GM12878 (cell line): ENCODE results near the gene TTC4. TPM values are rescaled to one million over a fixed set of nuclear protein-coding genes. Genes with fewer than 3 reads are reported as not detected.

Experiments used
- ATAC-seq: fragments of 200-7000 bp; cut with Tn5 transposase; 3 replicates; pipeline ENCODE4 v1.9.1; 2020; ENCODE audit warnings: mild to moderate bottlenecking, moderate library complexity
- BruUV-seq: library from RNA; stranded (reverse); fragments of 400-500 nt; replicated peaks from 2 replicates; lab custom pipeline; 2021; lab: Mats Ljungman, UMichigan
- CTCF ChIA-PET: fragments of 300-600 bp; sonication (Branson Sonifier 250); formaldehyde crosslinking; extraction: SDS; loops from one replicate; lab custom pipeline; 2021; ENCODE audit warnings: inconsistent platforms; lab: Yijun Ruan, JAX
- POLR2A ChIA-PET: fragments of 350-600 bp; formaldehyde crosslinking; extraction: SDS; loops from one replicate; lab custom pipeline; 2021; ENCODE audit warnings: inconsistent platforms; lab: Charles Lee
- RAD21 ChIA-PET: fragments of 300-600 bp; sonication (Branson Sonifier 250); formaldehyde crosslinking; loops from one replicate; lab custom pipeline; 2023; ENCODE audit warnings: antibody characterized with exemption; ENCODE audit not compliant: unreplicated experiment; lab: Charles Lee
- SMC1A ChIA-PET: fragments of 300-600 bp; sonication (Branson Sonifier 250); formaldehyde crosslinking; loops from one replicate; lab custom pipeline; 2023; ENCODE audit not compliant: unreplicated experiment, uncharacterized antibody; lab: Charles Lee
- DNase-seq: peaks from one replicate; pipeline ENCODE4 v3.0.0-alpha.2; 2011; ENCODE audit warnings: low read depth, low spot score
- FAIRE-seq: peaks from 3 replicates; lab custom pipeline; 2011; peaks lifted over from hg19 to GRCh38; lab: Jason Lieb, UNC
- H2AFZ ChIP-seq: 2 replicates; pipeline ENCODE4 v1.6.0; 2011; ENCODE audit warnings: low read depth, low read length, control low read depth; ENCODE audit not compliant: control insufficient read depth
- H3K27ac ChIP-seq: 2 replicates; pipeline ENCODE4 v1.5.1; 2011; ENCODE audit warnings: control low read depth; ENCODE audit not compliant: control insufficient read depth, insufficient read depth
- H3K27me3 ChIP-seq, 2 experiments: replicated peaks in 1 of 2; 2 replicates each; pipeline versions ENCODE4 v1.6.0 to v1.6.1; 2011; ENCODE audit warnings: low read length in 1 of 2; ENCODE audit not compliant: control insufficient read depth in 2 of 2, insufficient read depth in 2 of 2
- H3K36me3 ChIP-seq, 2 experiments: 2 replicates each; pipeline ENCODE4 v1.5.1; 2011; ENCODE audit warnings: low read length in 1 of 2; ENCODE audit not compliant: control insufficient read depth in 2 of 2, insufficient read depth in 2 of 2
- H3K4me1 ChIP-seq: 2 replicates; pipeline ENCODE4 v1.6.1; 2011; ENCODE audit warnings: mild to moderate bottlenecking, low read length, moderate library complexity, mixed read lengths; ENCODE audit not compliant: control insufficient read depth, insufficient read depth
- H3K4me2 ChIP-seq: 2 replicates; pipeline ENCODE4 v1.6.0; 2011; ENCODE audit warnings: control low read depth; ENCODE audit not compliant: control insufficient read depth, insufficient read depth
- H3K4me3 ChIP-seq: fragments of 200-600 bp; sonication (generic); 2 replicates; pipeline ENCODE4 v1.5.1; 2016
- H3K79me2 ChIP-seq: 2 replicates; pipeline ENCODE4 v1.6.0; 2011; ENCODE audit warnings: low read length; ENCODE audit not compliant: control insufficient read depth, insufficient read depth
- H3K9ac ChIP-seq: 2 replicates; pipeline ENCODE4 v1.8.0; 2011; ENCODE audit warnings: low read length, control low read depth, mixed read lengths; ENCODE audit not compliant: control insufficient read depth, insufficient read depth
- H3K9me3 ChIP-seq: replicated peaks from 3 replicates; pipeline ENCODE4 v1.5.1; 2011; ENCODE audit warnings: mild to moderate bottlenecking, low read length; ENCODE audit not compliant: control insufficient read depth, insufficient read depth
- H4K20me1 ChIP-seq: 2 replicates; pipeline ENCODE4 v1.6.0; 2011; ENCODE audit not compliant: control insufficient read depth, insufficient read depth
- EED ChIP-seq: sonication (generic); IDR thresholded peaks from 2 replicates; pipeline ENCODE4 v1.6.1; 2016; ENCODE audit warnings: antibody characterized with exemption, low read depth
- EGR1 ChIP-seq, 2 experiments: IDR thresholded peaks; 1 replicate in 1 of 2; 2 replicates in 1 of 2; pipeline ENCODE4 v1.6.1; 2011 to 2012; ENCODE audit warnings: low read depth in 2 of 2, low read length in 2 of 2, borderline replicate concordance in 1 of 2, mild to moderate bottlenecking in 1 of 2, moderate library complexity in 1 of 2
- ESRRA ChIP-seq: IDR thresholded peaks from 2 replicates; pipeline ENCODE4 v1.6.1; 2012; ENCODE audit warnings: mild to moderate bottlenecking, low read length, improper control_type of control experiment
- ETV6 ChIP-seq, 2 experiments: fragments of 450-650 bp in 1 of 2; IDR thresholded peaks in 1 of 2; conservative IDR thresholded peaks in 1 of 2; 2 replicates each; pipeline ENCODE4 v1.6.1; 2014; ENCODE audit warnings: antibody characterized with exemption in 1 of 2, borderline replicate concordance in 1 of 2, low read depth in 1 of 2, mild to moderate bottlenecking in 1 of 2, moderate library complexity in 1 of 2
- IKZF1 ChIP-seq: fragments of 450-650 bp; conservative IDR thresholded peaks from 2 replicates; pipeline ENCODE4 v1.6.1; 2017; ENCODE audit warnings: antibody characterized with exemption, mild to moderate bottlenecking
- MXI1 ChIP-seq: fragments of 150-350 bp; IDR thresholded peaks from 2 replicates; pipeline ENCODE4 v1.6.1; 2011; ENCODE audit warnings: low read depth, mild to moderate bottlenecking, inconsistent platforms, low read length, improper control_type of control experiment
- NFXL1 ChIP-seq: fragments of 450-650 bp; IDR thresholded peaks from 2 replicates; pipeline ENCODE4 v1.6.1; 2017; ENCODE audit warnings: antibody characterized with exemption, mild to moderate bottlenecking, borderline replicate concordance
- NFYB ChIP-seq: IDR thresholded peaks from 2 replicates; pipeline ENCODE4 v1.6.1; 2011; ENCODE audit warnings: low read depth, mild to moderate bottlenecking, low read length, improper control_type of control experiment, moderate library complexity; ENCODE audit not compliant: insufficient read depth
- NR2C1 ChIP-seq: fragments of 450-650 bp; IDR thresholded peaks from 2 replicates; pipeline ENCODE4 v1.6.1; 2017; ENCODE audit warnings: antibody characterized with exemption, mild to moderate bottlenecking, moderate library complexity
- SIX5 ChIP-seq: IDR thresholded peaks from 2 replicates; pipeline ENCODE4 v1.6.1; 2011; ENCODE audit warnings: mild to moderate bottlenecking, low read depth, low read length, moderate library complexity; ENCODE audit not compliant: severe bottlenecking
- SKIL ChIP-seq: fragments of 450-650 bp; IDR thresholded peaks from 2 replicates; pipeline ENCODE4 v1.6.1; 2017; ENCODE audit warnings: mild to moderate bottlenecking, low read depth, inconsistent platforms; ENCODE audit not compliant: poor library complexity, severe bottlenecking
- STAT3 ChIP-seq: IDR thresholded peaks from 2 replicates; pipeline ENCODE4 v1.6.1; 2011; ENCODE audit warnings: low read depth, low read length, improper control_type of control experiment
- WGBS: methylation state at CpG from one replicate; pipeline ENCODE4 v1.1.6; 2016; ENCODE audit warnings: low lambda C conversion rate; ENCODE audit not compliant: insufficient replicate concordance, insufficient coverage; ENCODE audit errors: missing lambda C conversion rate; 5-methylcytosine and 5-hydroxymethylcytosine counted together
- in situ Hi-C: fragments of 300-500 bp; cut with MboI; formaldehyde crosslinking; loops from 9 replicates; pipeline ENCODE4 v1.14.3; 2018; ENCODE audit warnings: mixed read lengths
- intact Hi-C: fragments of 100-400 bp; cut with micrococcal nuclease; formaldehyde crosslinking; loops from one replicate; pipeline ENCODE4 v1.14.2; 2022; ENCODE audit not compliant: unreplicated experiment
- polyA plus RNA-seq, 11 experiments: library from polyadenylated mRNA; depleted of rRNA in 4 of 11; unstranded in 6 of 11; stranded (reverse) in 5 of 11; fragments of >200 nt; fragmentation: Nextera tagmentation in 4 of 11; fragmentation: Illumina TruSeq in 1 of 11; extraction: Ambion mirVana in 4 of 11; extraction: Trizol in 1 of 11; gene quantifications; 1 replicate in 1 of 11; 2 replicates in 10 of 11; pipeline versions ENCODE4 v1.2.1 to v1.2.3, GENCODE V29; 2011 to 2016; ENCODE audit warnings: inconsistent platforms in 2 of 11, missing spikeins in 2 of 11, low read depth in 1 of 11
- total RNA-seq, 4 experiments: library from RNA; depleted of rRNA in 3 of 4; stranded (reverse); fragments of >200 nt in 3 of 4; fragmentation: Illumina TruSeq in 1 of 4; extraction: Trizol in 1 of 4; gene quantifications; 2 replicates each; pipeline versions ENCODE4 v1.2.1 to v1.2.3, GENCODE V29; 2013 to 2021
- TF ChIP-seq, protein P1 (sequence below): IDR thresholded peaks from 2 replicates; pipeline ENCODE4 v1.6.1; 2012; ENCODE audit warnings: low read depth, low read length, improper control_type of control experiment
- TF ChIP-seq, protein P2 (sequence below): IDR thresholded peaks from 2 replicates; pipeline ENCODE4 v1.6.1; 2012; ENCODE audit warnings: low read depth, low read length, improper control_type of control experiment
- TF ChIP-seq, protein P3 (sequence below): fragments of 450-650 bp; IDR thresholded peaks from 2 replicates; pipeline ENCODE4 v1.6.1; 2017; ENCODE audit warnings: antibody characterized with exemption, mild to moderate bottlenecking, moderate library complexity

The TTC4 gene
- total and polyA plus RNA-seq, 10 of the 15 experiments (the other 5 are each of a cell fraction or from before 2014, with no cell fraction given), result 23.4 to 50.5 (median 36.0) TPM

DNA sequence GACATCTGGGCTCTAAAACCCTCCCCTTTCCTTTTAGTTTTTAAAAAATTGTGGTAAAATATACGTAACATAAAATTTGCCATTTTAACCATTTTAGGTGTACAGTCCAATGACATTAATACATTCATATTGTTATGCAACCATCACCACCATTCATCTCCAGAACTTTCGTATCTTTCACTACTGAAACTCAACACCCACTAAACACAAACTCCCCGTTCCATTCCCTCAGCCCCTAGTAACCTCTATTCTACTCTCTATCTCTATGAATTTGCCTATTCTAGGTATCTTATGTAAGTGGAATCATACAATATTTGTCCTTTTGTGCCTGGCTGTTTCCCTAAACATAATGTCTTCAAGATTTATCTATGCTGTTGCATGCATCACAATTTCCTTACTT is 19.4 kb upstream of the TTC4 start:
- RAD21 ChIA-PET, result no interaction called here
- ATAC-seq, result no peak; the same call in 2 of the 3 replicates
- SMC1A ChIA-PET, result no interaction called here
- Histone ChIP-seq H3K4me1 (no peaks in the 10 kb centered on the region), H3K9ac (no peak overlapping the region), H3K9me3 (no peaks in the 10 kb centered on the region), H2AFZ (no peak overlapping the region), H3K27ac (no peak overlapping the region), H3K4me3 (no peak overlapping the region), H4K20me1 (no peaks in the 10 kb centered on the region), H3K27me3 (peaks cover 2 to 3% of the 10 kb centered on the region in 2 experiments; a peak in 3 of 4 replicates), H3K36me3 (no peaks in the 10 kb centered on the region), H3K79me2 (no peaks in the 10 kb centered on the region), H3K4me2 (no peak overlapping the region)
- no peak for DNase-seq
- no TSS peak for BruUV-seq
- POLR2A ChIA-PET, result no interaction called here
- intact Hi-C loops, result no loop called here
- CTCF ChIA-PET, result no interaction called here
- WGBS, result 0% methylated on average over 3 of the region's 3 CpGs
- no peak for FAIRE-seq
- in situ Hi-C loops, result no loop called here
- TF ChIP-seq, protein P1, sequence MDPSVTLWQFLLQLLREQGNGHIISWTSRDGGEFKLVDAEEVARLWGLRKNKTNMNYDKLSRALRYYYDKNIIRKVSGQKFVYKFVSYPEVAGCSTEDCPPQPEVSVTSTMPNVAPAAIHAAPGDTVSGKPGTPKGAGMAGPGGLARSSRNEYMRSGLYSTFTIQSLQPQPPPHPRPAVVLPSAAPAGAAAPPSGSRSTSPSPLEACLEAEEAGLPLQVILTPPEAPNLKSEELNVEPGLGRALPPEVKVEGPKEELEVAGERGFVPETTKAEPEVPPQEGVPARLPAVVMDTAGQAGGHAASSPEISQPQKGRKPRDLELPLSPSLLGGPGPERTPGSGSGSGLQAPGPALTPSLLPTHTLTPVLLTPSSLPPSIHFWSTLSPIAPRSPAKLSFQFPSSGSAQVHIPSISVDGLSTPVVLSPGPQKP, result no peak
- TF ChIP-seq SIX5 (no peak), MXI1 (no peak), IKZF1 (no peak), ESRRA (no peak), EED (no peak), ETV6 (conservative IDR thresholded peaks at IDR 0.05 in 1 of 2, IDR thresholded peaks at IDR 0.05 in 1 of 2; ENCODE audit: borderline replicate concordance in 1 of 2, low read depth in 1 of 2) (no peak), NFYB (no peak), STAT3 (no peak), EGR1 (IDR thresholded peaks at IDR 0.05; ENCODE audit: borderline replicate concordance in 1 of 2, low read depth in 2 of 2, low read length in 2 of 2) (no peak), NR2C1 (no peak), SKIL (no peak), NFXL1 (no peak)
- TF ChIP-seq, protein P2, sequence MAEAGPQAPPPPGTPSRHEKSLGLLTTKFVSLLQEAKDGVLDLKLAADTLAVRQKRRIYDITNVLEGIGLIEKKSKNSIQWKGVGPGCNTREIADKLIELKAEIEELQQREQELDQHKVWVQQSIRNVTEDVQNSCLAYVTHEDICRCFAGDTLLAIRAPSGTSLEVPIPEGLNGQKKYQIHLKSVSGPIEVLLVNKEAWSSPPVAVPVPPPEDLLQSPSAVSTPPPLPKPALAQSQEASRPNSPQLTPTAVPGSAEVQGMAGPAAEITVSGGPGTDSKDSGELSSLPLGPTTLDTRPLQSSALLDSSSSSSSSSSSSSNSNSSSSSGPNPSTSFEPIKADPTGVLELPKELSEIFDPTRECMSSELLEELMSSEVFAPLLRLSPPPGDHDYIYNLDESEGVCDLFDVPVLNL, result no peak
- TF ChIP-seq, protein P3, sequence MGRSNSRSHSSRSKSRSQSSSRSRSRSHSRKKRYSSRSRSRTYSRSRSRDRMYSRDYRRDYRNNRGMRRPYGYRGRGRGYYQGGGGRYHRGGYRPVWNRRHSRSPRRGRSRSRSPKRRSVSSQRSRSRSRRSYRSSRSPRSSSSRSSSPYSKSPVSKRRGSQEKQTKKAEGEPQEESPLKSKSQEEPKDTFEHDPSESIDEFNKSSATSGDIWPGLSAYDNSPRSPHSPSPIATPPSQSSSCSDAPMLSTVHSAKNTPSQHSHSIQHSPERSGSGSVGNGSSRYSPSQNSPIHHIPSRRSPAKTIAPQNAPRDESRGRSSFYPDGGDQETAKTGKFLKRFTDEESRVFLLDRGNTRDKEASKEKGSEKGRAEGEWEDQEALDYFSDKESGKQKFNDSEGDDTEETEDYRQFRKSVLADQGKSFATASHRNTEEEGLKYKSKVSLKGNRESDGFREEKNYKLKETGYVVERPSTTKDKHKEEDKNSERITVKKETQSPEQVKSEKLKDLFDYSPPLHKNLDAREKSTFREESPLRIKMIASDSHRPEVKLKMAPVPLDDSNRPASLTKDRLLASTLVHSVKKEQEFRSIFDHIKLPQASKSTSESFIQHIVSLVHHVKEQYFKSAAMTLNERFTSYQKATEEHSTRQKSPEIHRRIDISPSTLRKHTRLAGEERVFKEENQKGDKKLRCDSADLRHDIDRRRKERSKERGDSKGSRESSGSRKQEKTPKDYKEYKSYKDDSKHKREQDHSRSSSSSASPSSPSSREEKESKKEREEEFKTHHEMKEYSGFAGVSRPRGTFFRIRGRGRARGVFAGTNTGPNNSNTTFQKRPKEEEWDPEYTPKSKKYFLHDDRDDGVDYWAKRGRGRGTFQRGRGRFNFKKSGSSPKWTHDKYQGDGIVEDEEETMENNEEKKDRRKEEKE, result no peak
